ENCODE data around the gene MEFV.
"Not testable (repeated sequence)": the region's sequence is repeated elsewhere in the genome, so short reads cannot be mapped to it uniquely, and the experiment has no call there.

MEFV gene

GRCh38 chr16:3256146-3256865 lies at the start of gene MEFV:
MEFV (minus strand) TSS chr16:3256633; CDS start chr16:3256587, 46 bp downstream.
- no peak for DNase-seq

- no peak for DNase-seq
Observed at GRCh38 chr16:3306078-3306477, 49.6 kb upstream of the MEFV start.

- no peak for DNase-seq
Observed at GRCh38 chr16:3305109-3306068, 49.0 kb upstream of the MEFV start, which contains the start of the genes TIGD7 and ZNF75A. TIGD7 (minus strand) TSS chr16:3305430; CDS start chr16:3300614, 4,816 bp downstream. ZNF75A (plus strand) TSS chr16:3305497; CDS start chr16:3308429, 2,932 bp downstream.

GRCh38 chr16:3304370-3304769 lies 47.9 kb upstream of the MEFV start:
- DNase-seq = no peak

- no peak for DNase-seq
Observed at GRCh38 chr16:3295783-3296182, 39.4 kb upstream of the MEFV start.

GRCh38 chr16:3295209-3295608 lies 38.8 kb upstream of the MEFV start:
- no peak for DNase-seq

- no peak for DNase-seq
Observed at GRCh38 chr16:3292604-3293003, 36.2 kb upstream of the MEFV start.

- DNase-seq = no peak
Observed at GRCh38 chr16:3289998-3290673, 33.7 kb upstream of the MEFV start.

- no peak for DNase-seq
Observed at GRCh38 chr16:3285131-3285530, 28.7 kb upstream of the MEFV start.

- no peak for DNase-seq
Observed at GRCh38 chr16:3283543-3284447, 27.4 kb upstream of the MEFV start.

GRCh38 chr16:3282730-3283542 lies 26.5 kb upstream of the MEFV start, which contains the start of gene ZNF263:
ZNF263 (plus strand) TSS chr16:3283491; CDS start chr16:3283819, 328 bp downstream.
- peak; percentile 96 for DNase-seq

- no peak for DNase-seq
Observed at GRCh38 chr16:3282103-3282729, 25.8 kb upstream of the MEFV start.

- DNase-seq = no peak
Observed at GRCh38 chr16:3281222-3281820, 24.9 kb upstream of the MEFV start.

GRCh38 chr16:3276679-3277078 lies 20.2 kb upstream of the MEFV start:
- DNase-seq = no peak

- DNase-seq = no peak
Observed at GRCh38 chr16:3274947-3275346, 18.5 kb upstream of the MEFV start.

- no peak for DNase-seq
Observed at GRCh38 chr16:3274490-3274889, 18.1 kb upstream of the MEFV start.

GRCh38 chr16:3271281-3271680 lies 14.8 kb upstream of the MEFV start:
- not testable (repeated sequence) for DNase-seq

- DNase-seq = not testable (repeated sequence)
Observed at GRCh38 chr16:3270718-3271117, 14.3 kb upstream of the MEFV start.

- DNase-seq = no peak
Observed at GRCh38 chr16:3268294-3268693, 11.9 kb upstream of the MEFV start.

All from NCI-H2107 (cell line).